HepG2 (cell line): ENCODE measurements around the gene ARHGAP21. TPM values are rescaled to one million over a fixed set of nuclear protein-coding genes. Genes with fewer than 3 reads are reported as not detected.

ENCODE experiments used
- ATAC-seq: fragments of 200-7000 bp; cut with Tn5 transposase; 3 replicates; pipeline ENCODE4 v1.9.1; 2020; ENCODE audit warnings: mild to moderate bottlenecking, moderate library complexity
- BruUV-seq: library from RNA; stranded (reverse); fragments of 400-500 nt; replicated peaks from 2 replicates; lab custom pipeline; 2021; lab: Mats Ljungman, UMichigan
- CTCF ChIA-PET: fragments of 300-600 bp; formaldehyde crosslinking; extraction: SDS; loops from one replicate; lab custom pipeline; 2021; ENCODE audit warnings: low total read pairs, inconsistent platforms, low intra/inter-chr PET ratio; lab: Yijun Ruan, JAX
- POLR2A ChIA-PET: fragments of 350-600 bp; sonication (Branson Sonifier 250); formaldehyde crosslinking; loops from one replicate; lab custom pipeline; 2020; ENCODE audit warnings: antibody characterized with exemption, inconsistent platforms; lab: Yijun Ruan, JAX
- DNase-seq: peaks from one replicate; pipeline ENCODE4 v3.0.0-alpha.2; 2015; ENCODE audit warnings: low spot score
- FAIRE-seq: peaks from 3 replicates; lab custom pipeline; 2011; peaks lifted over from hg19 to GRCh38; lab: Jason Lieb, UNC
- H2AFZ ChIP-seq: one replicate; pipeline ENCODE4 v1.6.1; 2011; ENCODE audit warnings: low read length, inconsistent platforms
- H3K27ac ChIP-seq: fragments of 300-600 bp; 3 replicates; pipeline ENCODE4 v1.8.0; 2011; ENCODE audit warnings: mixed run types, mild to moderate bottlenecking, mixed read lengths, low read length, inconsistent platforms; ENCODE audit not compliant: insufficient read depth; ENCODE audit errors: extremely low read length
- H3K27me3 ChIP-seq, 2 experiments: fragments of 200-600 bp in 1 of 2; 2 replicates in 1 of 2; 3 replicates in 1 of 2; pipeline versions ENCODE4 v1.6.0 to v1.8.0; 2011; ENCODE audit warnings: low read length in 2 of 2, mild to moderate bottlenecking in 2 of 2, moderate library complexity in 2 of 2, inconsistent platforms in 1 of 2; ENCODE audit not compliant: insufficient read depth in 2 of 2, control insufficient read depth in 1 of 2
- H3K36me3 ChIP-seq, 2 experiments: fragments of 200-600 bp in 1 of 2; replicated peaks in 1 of 2; 2 replicates in 1 of 2; 3 replicates in 1 of 2; pipeline versions ENCODE4 v1.5.1 to v1.8.0; 2011; ENCODE audit warnings: low read length in 2 of 2, inconsistent platforms in 1 of 2; ENCODE audit not compliant: insufficient read depth in 2 of 2, control insufficient read depth in 1 of 2
- H3K4me1 ChIP-seq: 2 replicates; pipeline ENCODE4 v1.5.1; 2012; ENCODE audit warnings: low read length, inconsistent platforms; ENCODE audit not compliant: insufficient read depth
- H3K4me2 ChIP-seq: 2 replicates; pipeline ENCODE4 v1.6.0; 2011; ENCODE audit warnings: low read depth, low read length, inconsistent platforms
- H3K4me3 ChIP-seq, 3 experiments: fragments of 200-600 bp in 1 of 3; sonication (generic), shearing (Covaris generic) in 1 of 3; replicated peaks in 1 of 3; 2 replicates each; pipeline ENCODE4 v1.5.1; 2011 to 2016; ENCODE audit warnings: low read length in 3 of 3, inconsistent platforms in 2 of 3, low read depth in 2 of 3, mild to moderate bottlenecking in 2 of 3, control low read depth in 1 of 3, mixed read lengths in 1 of 3; ENCODE audit not compliant: insufficient read depth in 1 of 3
- H3K79me2 ChIP-seq: one replicate; pipeline ENCODE4 v1.6.1; 2011; ENCODE audit warnings: low read length, inconsistent platforms; ENCODE audit not compliant: insufficient read depth
- H3K9ac ChIP-seq: 2 replicates; pipeline ENCODE4 v1.6.0; 2011; ENCODE audit warnings: mild to moderate bottlenecking, low read depth, low read length, inconsistent platforms; ENCODE audit not compliant: insufficient read depth
- H3K9me3 ChIP-seq: 2 replicates; pipeline ENCODE4 v1.5.1; 2012; ENCODE audit warnings: mild to moderate bottlenecking, low read length
- H4K20me1 ChIP-seq: 2 replicates; pipeline ENCODE4 v1.6.0; 2011; ENCODE audit warnings: inconsistent platforms, mild to moderate bottlenecking, low read length, moderate library complexity; ENCODE audit not compliant: insufficient read depth
- DPF2 ChIP-seq: sonication (generic); formaldehyde crosslinking; IDR thresholded peaks from 2 replicates; pipeline ENCODE4 v1.4.0; 2020; ENCODE audit warnings: mild to moderate bottlenecking, low read depth, missing genetic modification reagents, borderline replicate concordance
- NCOA2 ChIP-seq: sonication (generic); formaldehyde crosslinking; IDR thresholded peaks from 2 replicates; pipeline ENCODE4 v1.8.0; 2022; ENCODE audit warnings: inconsistent platforms
- PAXIP1 ChIP-seq: sonication (generic); formaldehyde crosslinking; conservative IDR thresholded peaks from 2 replicates; pipeline ENCODE4 v1.4.0; 2020; ENCODE audit warnings: mild to moderate bottlenecking, missing genetic modification reagents, moderate library complexity
- RCOR2 ChIP-seq: IDR thresholded peaks from 2 replicates; pipeline ENCODE4 v1.6.1; 2016; ENCODE audit warnings: missing biosample characterization, missing genetic modification reagents
- RNF219 ChIP-seq: sonication (generic); formaldehyde crosslinking; IDR thresholded peaks from 2 replicates; pipeline ENCODE4 v1.5.0; 2020; ENCODE audit warnings: mild to moderate bottlenecking, missing genetic modification reagents
- RORA ChIP-seq: sonication (generic); formaldehyde crosslinking; IDR thresholded peaks from 2 replicates; pipeline ENCODE4 v1.5.0; 2020; ENCODE audit warnings: mild to moderate bottlenecking, missing genetic modification reagents, moderate library complexity
- ZNF263 ChIP-seq: sonication (generic); formaldehyde crosslinking; IDR thresholded peaks from 2 replicates; pipeline ENCODE4 v1.4.0; 2020; ENCODE audit warnings: missing genetic modification reagents
- ZNF7 ChIP-seq: IDR thresholded peaks from 2 replicates; pipeline ENCODE4 v1.6.1; 2016; ENCODE audit warnings: missing biosample characterization, missing genetic modification reagents
- WGBS: methylation state at CpG from one replicate; pipeline ENCODE4 v1.1.6; 2017; ENCODE audit warnings: low lambda C conversion rate; 5-methylcytosine and 5-hydroxymethylcytosine counted together
- in situ Hi-C: cut with HindIII; loops from 2 replicates; pipeline ENCODE4 v1.10.0; 2017; ENCODE audit warnings: low pct_unique_long_range_greater_than_20kb; ENCODE audit not compliant: extremely low pct_ligation_motif_present
- intact Hi-C: fragments of 100-400 bp; cut with micrococcal nuclease; formaldehyde crosslinking; loops from one replicate; pipeline ENCODE4 v1.10.0; 2022; ENCODE audit not compliant: unreplicated experiment
- polyA plus RNA-seq, 8 experiments: library from polyadenylated mRNA; depleted of rRNA in 3 of 8; stranded (reverse) in 7 of 8; unstranded in 1 of 8; fragments of >200 nt; fragmentation: Illumina TruSeq in 4 of 8; extraction: Trizol in 4 of 8; gene quantifications; 2 replicates each; pipeline versions ENCODE4 v1.2.1 to v1.2.3, GENCODE V29; 2011 to 2016; ENCODE audit warnings: low read depth in 4 of 8, missing spikeins in 1 of 8, mixed read lengths in 1 of 8; ENCODE audit not compliant: insufficient read depth in 1 of 8
- total RNA-seq, 5 experiments: library from RNA; depleted of rRNA; stranded (reverse); fragments of >200 nt; fragmentation: Illumina TruSeq; extraction: Trizol; gene quantifications; 2 replicates each; pipeline ENCODE4 v1.2.3, GENCODE V29; 2016; ENCODE audit warnings: low read depth in 1 of 5

Gene ARHGAP21
- total and polyA plus RNA-seq, 2 of the 13 experiments (the other 11 are each of a cell fraction or from before 2014, with no cell fraction given), result 23.9 to 26.6 TPM

- H3K4me1 ChIP-seq, result peaks cover 55% of the 10 kb centered on the region
- no peak for TF ChIP-seq RNF219 (CRISPR knock-in tag)
- TF ChIP-seq RCOR2 (CRISPR knock-in tag), result no peak
- no peak for TF ChIP-seq NCOA2 (CRISPR knock-in tag)
- TF ChIP-seq RORA, result no peak
- no peak for TF ChIP-seq ZNF7 (CRISPR knock-in tag)
- TF ChIP-seq PAXIP1 (CRISPR knock-in tag), result no peak
- no peak for TF ChIP-seq ZNF263 (CRISPR knock-in tag)
- no peak for TF ChIP-seq DPF2 (CRISPR knock-in tag)
- no peaks in the 10 kb centered on the region for H3K27me3 ChIP-seq
- H3K9ac ChIP-seq, result no peak overlapping the region
- intact Hi-C loops (no loop called here), in situ Hi-C loops (no loop called here)
- DNase-seq (no peak), FAIRE-seq (no peak), ATAC-seq (no peak)
- H3K9me3 ChIP-seq, result no peaks in the 10 kb centered on the region
- ChIA-PET CTCF (no interaction called here), POLR2A (no interaction called here)
- H3K36me3 ChIP-seq, result peaks cover 0 to 4% of the 10 kb centered on the region in 2 experiments; a peak in 1 of 5 replicates
- WGBS, result 86% methylated on average over 5 of the region's 5 CpGs
- H4K20me1 ChIP-seq, result peaks cover 21% of the 10 kb centered on the region
- BruUV-seq, result no TSS peak
- peaks cover 93% of the 10 kb centered on the region for H3K79me2 ChIP-seq
- H2AFZ ChIP-seq, result no peak overlapping the region
- no peak overlapping the region for H3K27ac ChIP-seq
- H3K4me2 ChIP-seq, result no peak overlapping the region
- H3K4me3 ChIP-seq, result no peak overlapping the region
Measured at GRCh38 chr10:24716295-24716694, 7.4 kb downstream of the ARHGAP21 start.
